Measurements from ENCODE around the gene IQSEC1. TPM values are rescaled to one million over a fixed set of nuclear protein-coding genes. Genes with fewer than 3 reads are reported as not detected.

Gene IQSEC1
- total and polyA plus RNA-seq, 2 donors (not counting 1 experiment from before 2014, with no cell fraction given): 4.3 to 18.2 TPM

DNA sequence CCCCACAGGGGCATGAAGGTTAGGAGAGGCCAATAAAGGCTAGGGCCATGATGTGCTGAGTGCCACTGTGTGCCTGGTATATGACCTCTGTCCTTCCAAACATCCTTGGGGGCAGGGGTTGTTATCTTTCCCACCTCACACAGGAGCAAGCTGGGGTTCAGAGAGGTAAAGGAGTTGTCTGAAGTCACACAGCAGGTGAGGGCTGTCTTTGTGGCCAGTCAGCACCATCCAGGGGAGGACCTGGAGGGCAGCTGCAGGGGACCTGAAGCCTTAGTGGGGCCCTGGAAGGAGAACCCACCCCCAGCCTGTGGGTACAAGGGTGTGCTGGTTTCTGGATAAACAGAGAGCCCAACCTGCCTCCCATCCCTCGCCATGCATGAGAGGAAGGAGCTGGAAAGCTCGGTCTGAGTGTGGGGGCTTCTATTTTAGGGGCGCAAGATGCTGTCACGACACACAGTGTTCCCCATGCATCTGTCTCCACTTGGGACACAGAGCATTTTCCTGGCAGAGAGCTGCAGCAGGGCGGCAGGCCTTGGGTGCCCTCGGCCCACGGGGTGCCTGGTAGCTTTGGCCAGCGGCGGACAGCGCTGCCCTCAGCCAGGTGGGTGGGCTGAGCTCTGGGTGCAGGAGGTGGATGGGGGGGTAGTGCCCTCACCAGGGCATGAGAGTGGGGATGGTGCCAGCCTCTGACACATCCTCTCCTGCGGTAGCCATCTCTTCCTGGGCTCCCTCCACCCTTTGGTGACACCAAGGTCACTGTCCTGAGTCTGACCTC, 14.7 kb downstream of the IQSEC1 start:
- TF ChIP-seq, protein P1, sequence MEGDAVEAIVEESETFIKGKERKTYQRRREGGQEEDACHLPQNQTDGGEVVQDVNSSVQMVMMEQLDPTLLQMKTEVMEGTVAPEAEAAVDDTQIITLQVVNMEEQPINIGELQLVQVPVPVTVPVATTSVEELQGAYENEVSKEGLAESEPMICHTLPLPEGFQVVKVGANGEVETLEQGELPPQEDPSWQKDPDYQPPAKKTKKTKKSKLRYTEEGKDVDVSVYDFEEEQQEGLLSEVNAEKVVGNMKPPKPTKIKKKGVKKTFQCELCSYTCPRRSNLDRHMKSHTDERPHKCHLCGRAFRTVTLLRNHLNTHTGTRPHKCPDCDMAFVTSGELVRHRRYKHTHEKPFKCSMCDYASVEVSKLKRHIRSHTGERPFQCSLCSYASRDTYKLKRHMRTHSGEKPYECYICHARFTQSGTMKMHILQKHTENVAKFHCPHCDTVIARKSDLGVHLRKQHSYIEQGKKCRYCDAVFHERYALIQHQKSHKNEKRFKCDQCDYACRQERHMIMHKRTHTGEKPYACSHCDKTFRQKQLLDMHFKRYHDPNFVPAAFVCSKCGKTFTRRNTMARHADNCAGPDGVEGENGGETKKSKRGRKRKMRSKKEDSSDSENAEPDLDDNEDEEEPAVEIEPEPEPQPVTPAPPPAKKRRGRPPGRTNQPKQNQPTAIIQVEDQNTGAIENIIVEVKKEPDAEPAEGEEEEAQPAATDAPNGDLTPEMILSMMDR (conservative IDR thresholded peaks at IDR 0.05 in 1 of 2, IDR thresholded peaks at IDR 0.05 in 1 of 2; ENCODE audit: low read depth in 1 of 2, low read length in 2 of 2): no peak
- Histone ChIP-seq H4K20me1 (ENCODE audit: control insufficient read depth, extremely low read depth, insufficient read depth, low read length) (no peaks in the 10 kb centered on the region), H3K4me1 (ENCODE audit: control insufficient read depth, extremely low read depth, insufficient read depth, low read length) (no peaks in the 10 kb centered on the region), H3K27ac (ENCODE audit: insufficient read depth, low read length) (no peak overlapping the region), H3K36me3 (ENCODE audit: control insufficient read depth, insufficient read depth, low read length) (no peaks in the 10 kb centered on the region), H3K9me3 (ENCODE audit: control insufficient read depth, insufficient read depth, low read depth, low read length) (no peaks in the 10 kb centered on the region), H3K4me3 (replicated peaks in 1 of 4; ENCODE audit: control extremely low read depth in 1 of 4, insufficient read depth in 1 of 4, low read depth in 3 of 4, low read length in 4 of 4) (no peak overlapping the region), H3K79me2 (ENCODE audit: control insufficient read depth, insufficient read depth, low read length) (no peaks in the 10 kb centered on the region), H3K9ac (ENCODE audit: insufficient read depth, low read length) (no peak overlapping the region), H3K4me2 (ENCODE audit: extremely low read depth, insufficient read depth, low read length) (no peak overlapping the region), H3K27me3 (ENCODE audit: control insufficient read depth, insufficient read depth, low read length) (no peaks in the 10 kb centered on the region), H2AFZ (ENCODE audit: low read length) (no peak overlapping the region)
- no peak for DNase-seq (ENCODE audit: low read depth in 2 of 2)

DNA sequence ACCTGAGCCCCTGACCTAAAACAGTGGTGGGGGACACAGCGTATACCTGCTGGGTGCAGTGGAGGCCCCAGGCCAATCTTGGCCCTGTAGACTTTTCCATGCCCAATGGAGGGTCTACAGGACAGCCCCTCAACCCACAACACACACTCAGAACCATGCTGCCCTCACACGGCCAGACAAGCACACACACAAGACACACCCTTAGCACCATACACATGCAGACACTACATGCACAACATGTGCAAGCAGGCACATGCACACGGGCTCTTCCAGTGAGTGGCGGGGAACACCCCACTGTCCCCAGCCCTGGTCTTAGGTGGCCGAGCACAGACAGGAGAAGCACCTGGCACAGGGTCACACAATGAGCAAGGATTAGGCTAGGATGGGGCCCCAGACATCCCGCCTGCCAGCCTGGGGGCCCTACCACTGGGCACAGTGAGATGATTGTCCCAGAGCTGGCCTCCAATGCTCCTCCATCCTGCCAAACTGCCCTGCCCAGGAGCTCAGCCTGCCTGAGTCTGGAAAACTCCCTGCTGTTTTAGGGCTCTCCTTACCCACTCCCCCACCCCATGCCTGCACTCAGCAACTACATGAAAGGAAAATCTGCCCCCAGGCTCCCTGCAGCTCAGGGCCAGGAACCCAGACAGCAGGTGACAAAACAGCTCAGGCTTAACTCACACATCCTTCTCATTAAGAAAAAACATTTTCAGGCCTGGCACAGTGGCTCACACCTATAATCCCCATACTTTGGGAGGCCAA, 15.8 kb downstream of the IQSEC1 start:
- Histone ChIP-seq H3K79me2 (ENCODE audit: control insufficient read depth, insufficient read depth, low read length) (no peaks in the 10 kb centered on the region), H3K36me3 (ENCODE audit: control insufficient read depth, insufficient read depth, low read length) (no peaks in the 10 kb centered on the region), H3K4me2 (ENCODE audit: extremely low read depth, insufficient read depth, low read length) (no peak overlapping the region), H3K9me3 (ENCODE audit: control insufficient read depth, insufficient read depth, low read depth, low read length) (no peaks in the 10 kb centered on the region), H3K27ac (ENCODE audit: insufficient read depth, low read length) (no peak overlapping the region), H2AFZ (ENCODE audit: low read length) (no peak overlapping the region), H3K4me1 (ENCODE audit: control insufficient read depth, extremely low read depth, insufficient read depth, low read length) (no peaks in the 10 kb centered on the region), H3K9ac (ENCODE audit: insufficient read depth, low read length) (no peak overlapping the region), H3K4me3 (replicated peaks in 1 of 4; ENCODE audit: control extremely low read depth in 1 of 4, insufficient read depth in 1 of 4, low read depth in 3 of 4, low read length in 4 of 4) (no peak overlapping the region), H4K20me1 (ENCODE audit: control insufficient read depth, extremely low read depth, insufficient read depth, low read length) (no peaks in the 10 kb centered on the region), H3K27me3 (ENCODE audit: control insufficient read depth, insufficient read depth, low read length) (no peaks in the 10 kb centered on the region)
- DNase-seq (ENCODE audit: low read depth in 2 of 2): no peak
- TF ChIP-seq, protein P1 (conservative IDR thresholded peaks at IDR 0.05 in 1 of 2, IDR thresholded peaks at IDR 0.05 in 1 of 2; ENCODE audit: low read depth in 1 of 2, low read length in 2 of 2): no peak
- TF ChIP-seq EZH2 (IDR thresholded peaks at IDR 0.05; ENCODE audit: low read length, missing control alignments): no peak

DNA sequence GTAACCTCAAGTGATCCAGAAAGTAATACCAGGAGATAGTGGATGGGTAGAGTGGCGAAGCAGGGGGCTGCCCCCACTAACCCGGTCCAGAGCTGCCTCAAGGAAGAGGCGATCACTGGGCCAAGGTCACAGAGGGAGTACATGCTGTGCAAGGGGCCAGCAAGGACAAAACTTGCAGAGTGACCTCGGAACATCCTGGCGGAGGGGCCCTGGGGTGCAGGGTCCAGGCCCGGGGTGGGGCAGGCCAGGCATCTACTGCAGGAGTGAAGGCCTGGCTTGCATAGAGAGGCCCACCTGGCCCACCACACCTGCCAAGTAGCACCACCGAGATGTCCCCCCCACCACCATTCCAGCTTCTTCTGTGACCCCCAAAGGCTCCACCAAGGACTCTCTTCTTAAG, 17.6 kb downstream of the IQSEC1 start:
- no peak overlapping the region for H3K9ac ChIP-seq (ENCODE audit: insufficient read depth, low read length)

More for the DNA sequence above, 17.6 kb downstream of the IQSEC1 start:
- H3K4me3 ChIP-seq (replicated peaks in 1 of 4; ENCODE audit: control extremely low read depth in 1 of 4, insufficient read depth in 1 of 4, low read depth in 3 of 4, low read length in 4 of 4): no peak overlapping the region
- H2AFZ ChIP-seq (ENCODE audit: low read length): no peak overlapping the region
- no peaks in the 10 kb centered on the region for H3K4me1 ChIP-seq (ENCODE audit: control insufficient read depth, extremely low read depth, insufficient read depth, low read length)
- no peak overlapping the region for H3K4me2 ChIP-seq (ENCODE audit: extremely low read depth, insufficient read depth, low read length)
- H4K20me1 ChIP-seq (ENCODE audit: control insufficient read depth, extremely low read depth, insufficient read depth, low read length): no peaks in the 10 kb centered on the region
- H3K27me3 ChIP-seq (ENCODE audit: control insufficient read depth, insufficient read depth, low read length): no peaks in the 10 kb centered on the region
- H3K36me3 ChIP-seq (ENCODE audit: control insufficient read depth, insufficient read depth, low read length): no peaks in the 10 kb centered on the region
- H3K9me3 ChIP-seq (ENCODE audit: control insufficient read depth, insufficient read depth, low read depth, low read length): no peaks in the 10 kb centered on the region
- TF ChIP-seq EZH2 (IDR thresholded peaks at IDR 0.05; ENCODE audit: low read length, missing control alignments): no peak
- TF ChIP-seq, protein P1 (conservative IDR thresholded peaks at IDR 0.05 in 1 of 2, IDR thresholded peaks at IDR 0.05 in 1 of 2; ENCODE audit: low read depth in 1 of 2, low read length in 2 of 2): no peak
- H3K79me2 ChIP-seq (ENCODE audit: control insufficient read depth, insufficient read depth, low read length): no peaks in the 10 kb centered on the region
- DNase-seq (ENCODE audit: low read depth in 2 of 2): no peak
- no peak overlapping the region for H3K27ac ChIP-seq (ENCODE audit: insufficient read depth, low read length)
